Endometrial microvascular endothelial cells (primary cell): ENCODE data around the gene GARIN5A. TPM values are rescaled to one million over a fixed set of nuclear protein-coding genes. Genes with fewer than 3 reads are reported as not detected.

Experiments used
- in situ Hi-C: cut with HindIII; loops from 2 replicates; pipeline ENCODE4 v1.10.0; 2017; ENCODE audit warnings: low sequenced_read_pairs, low pct_unique_long_range_greater_than_20kb; ENCODE audit errors: inconsistent ontology term
- total RNA-seq: library from RNA; depleted of rRNA; stranded (reverse); fragments of >200 nt; gene quantifications from one replicate; pipeline ENCODE4 v1.2.3, GENCODE V29; 2015; ENCODE audit errors: inconsistent ontology term

The GARIN5A gene
- total RNA-seq, 1 donor from 2014 or later, result not detected

GRCh38 chr19:50510121-50510670, 33.5 kb upstream of the GARIN5A start:
- in situ Hi-C loops, result no loop called here

- in situ Hi-C loops, result no loop called here
Observed at GRCh38 chr19:50509366-50509765, 32.7 kb upstream of the GARIN5A start.

GRCh38 chr19:50508843-50509190, 32.2 kb upstream of the GARIN5A start:
- in situ Hi-C loops, result no loop called here

GRCh38 chr19:50507376-50507775, 30.7 kb upstream of the GARIN5A start:
- in situ Hi-C loops, result no loop called here

- in situ Hi-C loops, result no loop called here
Observed at GRCh38 chr19:50506700-50507099, 30.1 kb upstream of the GARIN5A start.

GRCh38 chr19:50505856-50506611, 29.4 kb upstream of the GARIN5A start:
- in situ Hi-C loops, result no loop called here

GRCh38 chr19:50501568-50502475, 25.2 kb upstream of the GARIN5A start:
- in situ Hi-C loops, result no loop called here

GRCh38 chr19:50501186-50501567, 24.5 kb upstream of the GARIN5A start:
- in situ Hi-C loops, result no loop called here

- in situ Hi-C loops, result no loop called here
Observed at GRCh38 chr19:50500753-50501151, 24.1 kb upstream of the GARIN5A start.

GRCh38 chr19:50500060-50500752, 23.6 kb upstream of the GARIN5A start:
- in situ Hi-C loops, result no loop called here

GRCh38 chr19:50498219-50499056, 21.8 kb upstream of the GARIN5A start:
- in situ Hi-C loops, result no loop called here

GRCh38 chr19:50497022-50497405, 20.4 kb upstream of the GARIN5A start:
- in situ Hi-C loops, result no loop called here

- in situ Hi-C loops, result no loop called here
Observed at GRCh38 chr19:50496189-50497021, 19.8 kb upstream of the GARIN5A start.

- in situ Hi-C loops, result no loop called here
Observed at GRCh38 chr19:50495020-50495531, 18.4 kb upstream of the GARIN5A start.

GRCh38 chr19:50494186-50495019, 17.8 kb upstream of the GARIN5A start:
- in situ Hi-C loops, result no loop called here

GRCh38 chr19:50493171-50493570, 16.5 kb upstream of the GARIN5A start:
- in situ Hi-C loops, result no loop called here
